Endothelial cell of umbilical vein (primary cell): ENCODE results near the gene ZNF248. TPM values are rescaled to one million over a fixed set of nuclear protein-coding genes. Genes with fewer than 3 reads are reported as not detected.

Experiments used
- BruUV-seq: library from RNA; stranded (reverse); fragments of 400-500 nt; replicated peaks from 2 replicates; lab custom pipeline; 2021; lab: Mats Ljungman, UMichigan
- CTCF ChIA-PET: fragments of 300-600, 350-600 bp; sonication (Branson Sonifier 250); formaldehyde crosslinking; loops from one replicate; lab custom pipeline; 2021; ENCODE audit warnings: antibody characterized with exemption, inconsistent platforms; lab: Charles Lee
- POLR2A ChIA-PET: fragments of 300-600, 350-600 bp; sonication (Branson Sonifier 250); formaldehyde crosslinking; loops from one replicate; lab custom pipeline; 2021; ENCODE audit warnings: antibody characterized with exemption, inconsistent platforms; lab: Charles Lee
- DNase-seq: peaks from one replicate; pipeline ENCODE4 v3.0.0-alpha.2; 2011; ENCODE audit warnings: low read depth, low spot score
- FAIRE-seq: peaks from 2 replicates; lab custom pipeline; 2011; peaks lifted over from hg19 to GRCh38; lab: Jason Lieb, UNC
- H2AFZ ChIP-seq: 2 replicates; pipeline ENCODE4 v1.6.0; 2012; ENCODE audit warnings: low read depth, low read length, control low read depth, inconsistent platforms
- H3K27ac ChIP-seq: 2 replicates; pipeline ENCODE4 v1.5.1; 2011; ENCODE audit warnings: low read depth, mild to moderate bottlenecking, control low read depth, low read length, moderate library complexity; ENCODE audit not compliant: insufficient read depth
- H3K27me3 ChIP-seq, 2 experiments: 2 replicates each; pipeline versions ENCODE4 v1.6.0 to v1.6.1; 2011; ENCODE audit warnings: low read length in 2 of 2, mixed read lengths in 1 of 2; ENCODE audit not compliant: control insufficient read depth in 2 of 2, insufficient read depth in 2 of 2
- H3K36me3 ChIP-seq, 2 experiments: 2 replicates in 1 of 2; 3 replicates in 1 of 2; pipeline ENCODE4 v1.5.1; 2011; ENCODE audit warnings: low read length in 2 of 2, mild to moderate bottlenecking in 1 of 2, moderate library complexity in 1 of 2; ENCODE audit not compliant: control insufficient read depth in 2 of 2, insufficient read depth in 2 of 2; ENCODE audit errors: extremely low read depth in 1 of 2
- H3K4me1 ChIP-seq: 3 replicates; pipeline ENCODE4 v1.5.1; 2011; ENCODE audit warnings: mild to moderate bottlenecking, low read length; ENCODE audit not compliant: control insufficient read depth, insufficient read depth; ENCODE audit errors: extremely low read depth
- H3K4me2 ChIP-seq: 2 replicates; pipeline ENCODE4 v1.6.1; 2011; ENCODE audit warnings: low read length, control low read depth, mixed read lengths; ENCODE audit not compliant: insufficient read depth
- H3K4me3 ChIP-seq, 3 experiments: fragments of 200-600 bp in 1 of 3; sonication (generic), shearing (Covaris generic) in 1 of 3; replicated peaks in 1 of 3; 2 replicates each; pipeline ENCODE4 v1.5.1; 2011 to 2016; ENCODE audit warnings: control low read depth in 3 of 3, low read length in 3 of 3, mild to moderate bottlenecking in 2 of 3, inconsistent platforms in 1 of 3, low read depth in 1 of 3, moderate library complexity in 1 of 3; ENCODE audit not compliant: insufficient read depth in 1 of 3
- H3K79me2 ChIP-seq: 2 replicates; pipeline ENCODE4 v1.6.0; 2012; ENCODE audit warnings: low read length, inconsistent platforms; ENCODE audit not compliant: control insufficient read depth, insufficient read depth
- H3K9ac ChIP-seq: replicated peaks from 2 replicates; pipeline ENCODE3; 2011; ENCODE audit warnings: low read length, control low read depth; ENCODE audit not compliant: insufficient read depth; ENCODE audit errors: extremely low read depth
- H3K9me1 ChIP-seq: replicated peaks from 3 replicates; pipeline ENCODE4 v1.6.0; 2011; ENCODE audit warnings: mild to moderate bottlenecking, low read length; ENCODE audit not compliant: control insufficient read depth, insufficient read depth; ENCODE audit errors: extremely low read depth
- H3K9me3 ChIP-seq: replicated peaks from 2 replicates; pipeline ENCODE4 v1.5.1; 2012; ENCODE audit warnings: low read length, inconsistent platforms; ENCODE audit not compliant: control insufficient read depth, insufficient read depth
- H4K20me1 ChIP-seq: replicated peaks from 2 replicates; pipeline ENCODE3; 2011; ENCODE audit warnings: mild to moderate bottlenecking, low read length; ENCODE audit not compliant: control insufficient read depth, insufficient read depth; ENCODE audit errors: extremely low read depth
- CTCF ChIP-seq, 2 donors: IDR thresholded peaks; 1 replicate in 1 of 2; 2 replicates in 1 of 2; pipeline ENCODE4 v1.5.1; 2011; ENCODE audit warnings: low read length in 2 of 2, mild to moderate bottlenecking in 2 of 2, moderate library complexity in 2 of 2, control low read depth in 1 of 2, inconsistent platforms in 1 of 2, low read depth in 1 of 2; ENCODE audit not compliant: insufficient read depth in 1 of 2; ENCODE audit errors: extremely low read depth in 1 of 2
- EZH2 ChIP-seq: IDR thresholded peaks from 2 replicates; pipeline ENCODE4 v1.6.1; 2012; ENCODE audit warnings: borderline replicate concordance, low read depth, mild to moderate bottlenecking, moderate library complexity, low read length, inconsistent platforms; ENCODE audit not compliant: severe bottlenecking
- FOS ChIP-seq: IDR thresholded peaks from 2 replicates; pipeline ENCODE4 v1.6.1; 2011; ENCODE audit warnings: mild to moderate bottlenecking, low read length, moderate library complexity, borderline replicate concordance; ENCODE audit not compliant: insufficient read depth
- GATA2 ChIP-seq: IDR thresholded peaks from 2 replicates; pipeline ENCODE4 v1.7.0; 2011; ENCODE audit warnings: low read depth, mild to moderate bottlenecking, moderate library complexity, mixed read lengths, low read length; ENCODE audit not compliant: insufficient read length, insufficient read depth
- JUN ChIP-seq: IDR thresholded peaks from 2 replicates; pipeline ENCODE4 v1.6.1; 2011; ENCODE audit warnings: borderline replicate concordance, low read depth; ENCODE audit not compliant: insufficient read length, insufficient read depth
- MAX ChIP-seq: IDR thresholded peaks from 2 replicates; pipeline ENCODE4 v1.6.1; 2011; ENCODE audit not compliant: insufficient read depth, insufficient read length
- MYC ChIP-seq: IDR thresholded peaks from one replicate; pipeline ENCODE4 v1.6.1; 2011; ENCODE audit warnings: mild to moderate bottlenecking, low read depth, low read length
- POLR2A ChIP-seq: IDR thresholded peaks from 2 replicates; pipeline ENCODE4 v1.6.1; 2012; ENCODE audit warnings: low read depth, mild to moderate bottlenecking, control low read depth, low read length
- POLR2AphosphoS5 ChIP-seq: IDR thresholded peaks from 2 replicates; pipeline ENCODE4 v1.6.1; 2012; ENCODE audit warnings: low read depth, mild to moderate bottlenecking, control low read depth, low read length, moderate library complexity; ENCODE audit not compliant: insufficient read depth
- dilution Hi-C: fragments of 300-500 bp; cut with MboI; formaldehyde crosslinking; loops from one replicate; pipeline ENCODE4 v1.15.0; 2019; ENCODE audit warnings: low sequenced_read_pairs; ENCODE audit not compliant: extremely low pct_ligation_motif_present
- intact Hi-C: fragments of 100-400 bp; cut with micrococcal nuclease; formaldehyde crosslinking; loops from one replicate; pipeline ENCODE4 v1.10.0; 2022
- polyA plus RNA-seq, 4 experiments: library from polyadenylated mRNA; depleted of rRNA in 3 of 4; stranded (reverse) in 3 of 4; unstranded in 1 of 4; fragments of >200 nt; gene quantifications; 2 replicates each; pipeline versions ENCODE4 v1.2.1 to v1.2.3, GENCODE V29; 2011 to 2012; ENCODE audit warnings: missing spikeins in 1 of 4
- total RNA-seq: library from RNA; stranded (reverse); gene quantifications from 2 replicates; pipeline ENCODE4 v1.2.3, GENCODE V29; 2021

Gene ZNF248
- total and polyA plus RNA-seq, 2 donors (not counting 3 experiments of a cell fraction or from before 2014, with no cell fraction given), result 4.3 to 6.5 TPM

DNA sequence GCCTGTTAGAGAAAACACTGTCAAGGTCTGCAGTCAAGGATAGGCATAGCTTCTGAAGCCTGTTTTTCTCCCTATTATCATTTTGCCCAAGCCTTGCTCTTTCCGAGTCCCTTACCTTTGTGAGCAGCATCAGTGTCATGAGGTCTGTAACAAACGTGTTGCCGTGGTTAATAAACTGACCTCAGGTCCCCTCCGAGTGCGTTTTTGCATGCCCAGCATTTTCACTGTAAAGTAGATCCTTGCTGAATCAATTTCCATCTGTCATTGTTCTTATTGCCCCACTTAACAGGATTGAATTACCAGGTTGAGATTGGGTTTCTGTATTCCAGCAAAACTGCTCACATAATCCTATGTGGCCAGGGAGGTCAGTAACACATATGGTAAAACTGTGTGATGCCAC, 110.3 kb downstream of the ZNF248 start:
- no peak overlapping the region for H2AFZ ChIP-seq
- H4K20me1 ChIP-seq, result no peaks in the 10 kb centered on the region
- no peak overlapping the region for H3K4me3 ChIP-seq
- H3K9me3 ChIP-seq, result no peaks in the 10 kb centered on the region
- no peak for FAIRE-seq
- no peak overlapping the region for H3K9ac ChIP-seq
- H3K4me2 ChIP-seq, result no peak overlapping the region
- CTCF ChIA-PET, result no interaction called here
- intact Hi-C loops (no loop called here), dilution Hi-C loops (no loop called here)
- BruUV-seq, result no TSS peak
- no peaks in the 10 kb centered on the region for H3K4me1 ChIP-seq
- DNase-seq, result no peak
- H3K9me1 ChIP-seq, result no peaks in the 10 kb centered on the region
- POLR2A ChIA-PET, result no interaction called here
- no peaks in the 10 kb centered on the region for H3K27me3 ChIP-seq
- no peaks in the 10 kb centered on the region for H3K36me3 ChIP-seq
- TF ChIP-seq EZH2 (no peak), CTCF (IDR thresholded peaks at IDR 0.05; ENCODE audit: extremely low read depth in 1 of 2, insufficient read depth in 1 of 2, low read depth in 1 of 2, low read length in 2 of 2) (no peak), FOS (no peak), POLR2A (no peak), JUN (no peak), POLR2AphosphoS5 (no peak), MYC (no peak), MAX (no peak), GATA2 (no peak)
- no peaks in the 10 kb centered on the region for H3K79me2 ChIP-seq
- no peak overlapping the region for H3K27ac ChIP-seq
